ENCODE data around the gene IVNS1ABP.
A peak's percentile ranks its signal among the peaks of the same experiment; 100 is the strongest.
"Not testable (repeated sequence)": the region's sequence is repeated elsewhere in the genome, so short reads cannot be mapped to it uniquely, and the experiment has no call there.

The IVNS1ABP gene

DNA sequence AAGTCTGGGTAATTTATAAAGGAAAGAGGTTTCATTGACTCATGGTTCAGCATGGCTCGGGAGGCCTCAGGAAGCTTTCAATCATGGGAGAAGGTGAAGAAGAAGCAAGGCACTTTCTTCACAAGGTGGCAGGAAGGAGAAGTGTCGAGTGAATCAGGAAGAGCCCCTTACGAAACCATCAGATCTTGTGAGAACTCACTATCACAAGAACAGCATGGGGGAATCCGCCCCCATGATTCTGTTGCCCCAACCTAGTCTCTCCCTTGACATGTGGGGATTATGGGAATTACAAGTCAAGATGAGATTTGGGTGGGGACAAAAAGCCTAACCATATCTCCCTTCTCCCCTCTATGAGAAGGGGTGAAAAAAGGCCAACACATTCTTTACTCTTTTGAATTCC is 11.2 kb upstream of the IVNS1ABP start:
- DNase-seq, result no peak

DNA sequence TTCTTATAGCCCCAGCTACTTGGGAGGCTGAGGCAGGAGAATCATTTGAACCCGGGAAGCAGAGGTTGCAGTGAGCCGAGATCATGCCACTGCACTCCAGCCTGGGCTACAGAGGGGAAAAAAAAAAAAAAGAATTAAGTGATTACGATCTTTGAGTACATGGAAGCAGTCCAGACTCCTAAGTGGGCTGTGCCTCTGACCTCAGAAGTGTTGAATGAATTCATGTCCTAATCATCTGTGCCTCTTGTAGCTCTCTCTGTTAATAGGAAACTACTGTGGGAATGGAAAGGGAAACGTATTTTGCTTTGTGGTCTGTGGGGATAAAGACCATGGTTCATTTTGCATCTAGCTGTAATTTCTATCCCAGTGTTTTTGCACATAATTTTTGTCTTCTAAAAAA is 8.4 kb upstream of the IVNS1ABP start:
- DNase-seq, result no peak

DNA sequence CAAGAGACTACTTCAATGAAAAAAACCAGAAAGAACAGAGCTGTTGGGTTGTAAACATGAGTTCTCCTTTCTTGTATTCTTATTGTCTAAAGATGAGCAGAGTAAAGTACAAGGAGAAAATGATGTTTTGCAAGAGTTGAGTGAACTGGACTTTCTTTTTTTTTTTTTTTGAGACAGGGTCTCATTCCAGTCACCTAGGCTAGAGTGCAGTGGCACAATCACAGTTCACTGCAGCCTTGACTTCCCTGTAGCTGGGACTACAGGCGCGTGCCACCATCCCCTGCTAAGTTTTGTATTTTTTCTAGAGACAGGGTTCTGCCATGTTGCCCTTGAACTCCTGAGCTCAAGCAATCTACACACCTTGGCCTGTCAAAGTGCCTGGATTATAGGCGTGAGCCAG is 7.1 kb upstream of the IVNS1ABP start:
- no peak for DNase-seq

DNA sequence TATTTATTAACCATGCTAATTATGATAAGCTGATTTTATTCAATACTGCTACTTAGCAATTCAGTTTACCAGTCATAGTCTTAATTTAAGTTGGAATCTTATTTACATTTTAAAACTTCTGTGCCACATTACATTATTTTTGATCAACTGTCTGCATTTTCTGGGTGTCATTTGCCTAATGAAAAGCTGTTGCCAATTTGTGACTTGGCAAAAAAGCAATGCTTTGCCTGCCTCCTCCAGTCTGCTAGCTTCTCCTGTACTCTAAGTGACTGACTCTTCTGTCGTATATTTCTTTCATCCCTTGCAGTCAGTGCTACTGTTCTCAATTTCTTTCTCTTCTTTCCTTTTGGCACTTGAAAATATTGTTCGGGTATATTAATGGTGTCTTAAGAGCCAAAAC is 5.6 kb upstream of the IVNS1ABP start:
- DNase-seq, result no peak

DNA sequence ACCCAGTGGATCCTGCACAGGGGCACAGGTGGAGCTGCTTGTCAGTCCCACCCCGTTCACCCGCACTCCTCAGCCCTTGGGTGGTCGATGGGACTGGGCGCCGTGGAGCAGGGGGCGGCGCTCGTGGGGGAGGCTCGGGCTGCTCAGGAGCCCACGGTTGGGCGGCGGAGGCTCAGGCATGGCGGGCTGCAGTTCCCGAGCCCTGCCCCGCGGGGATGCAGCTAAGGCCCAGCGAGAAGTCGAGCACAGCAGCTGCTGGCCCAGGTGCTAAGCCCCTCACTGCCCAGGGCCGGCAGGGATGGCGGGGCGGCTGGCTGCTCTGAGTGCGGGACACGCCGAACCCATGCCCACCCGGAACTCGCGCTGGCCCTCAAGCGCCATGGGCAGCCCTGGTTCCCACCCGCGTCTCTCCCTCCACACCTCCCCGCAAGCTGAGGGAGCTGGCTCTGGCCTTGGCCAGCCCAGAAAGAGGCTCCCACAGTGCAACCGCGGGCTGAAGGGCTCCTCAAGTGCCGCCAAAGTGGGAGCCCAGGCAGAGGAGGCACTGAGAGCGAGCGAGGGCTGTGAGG is 4.7 kb upstream of the IVNS1ABP start:
- DNase-seq, result not testable (repeated sequence)

DNA sequence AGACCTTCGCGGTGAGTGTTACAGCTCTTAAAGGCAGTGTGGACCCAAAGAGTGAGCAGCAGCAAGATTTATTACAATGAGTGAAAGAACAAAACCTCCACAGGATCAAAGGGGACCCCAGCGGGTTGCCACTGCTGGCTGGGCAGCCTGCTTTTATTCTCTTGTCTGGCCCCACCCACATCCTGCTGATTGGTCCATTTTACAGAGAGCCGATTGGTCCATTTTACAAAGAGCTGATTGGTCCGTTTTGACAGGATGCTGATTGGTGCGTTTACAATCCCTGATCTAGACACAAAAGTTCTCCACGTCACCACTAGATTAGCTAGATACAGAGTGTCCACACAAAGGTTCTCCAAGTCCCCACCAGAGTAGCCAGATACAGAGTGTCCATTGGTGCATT is 4.1 kb upstream of the IVNS1ABP start:
- not testable (repeated sequence) for DNase-seq

DNA sequence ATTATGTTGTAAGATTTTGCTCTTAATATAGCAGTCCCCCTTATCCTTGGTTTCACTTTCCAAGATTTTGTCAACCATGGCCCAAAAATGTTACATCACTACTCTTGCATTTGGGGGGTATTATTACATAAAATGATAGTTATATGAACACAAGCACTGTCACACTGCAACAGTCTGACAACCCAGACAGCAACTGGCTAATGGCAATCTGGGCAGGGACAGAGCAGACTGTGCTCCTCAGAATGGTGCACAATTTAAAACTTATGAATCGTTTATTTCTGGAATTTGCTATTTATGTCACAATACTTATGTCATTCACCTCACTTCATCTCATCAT is 2.1 kb upstream of the IVNS1ABP start:
- no peak for DNase-seq

DNA sequence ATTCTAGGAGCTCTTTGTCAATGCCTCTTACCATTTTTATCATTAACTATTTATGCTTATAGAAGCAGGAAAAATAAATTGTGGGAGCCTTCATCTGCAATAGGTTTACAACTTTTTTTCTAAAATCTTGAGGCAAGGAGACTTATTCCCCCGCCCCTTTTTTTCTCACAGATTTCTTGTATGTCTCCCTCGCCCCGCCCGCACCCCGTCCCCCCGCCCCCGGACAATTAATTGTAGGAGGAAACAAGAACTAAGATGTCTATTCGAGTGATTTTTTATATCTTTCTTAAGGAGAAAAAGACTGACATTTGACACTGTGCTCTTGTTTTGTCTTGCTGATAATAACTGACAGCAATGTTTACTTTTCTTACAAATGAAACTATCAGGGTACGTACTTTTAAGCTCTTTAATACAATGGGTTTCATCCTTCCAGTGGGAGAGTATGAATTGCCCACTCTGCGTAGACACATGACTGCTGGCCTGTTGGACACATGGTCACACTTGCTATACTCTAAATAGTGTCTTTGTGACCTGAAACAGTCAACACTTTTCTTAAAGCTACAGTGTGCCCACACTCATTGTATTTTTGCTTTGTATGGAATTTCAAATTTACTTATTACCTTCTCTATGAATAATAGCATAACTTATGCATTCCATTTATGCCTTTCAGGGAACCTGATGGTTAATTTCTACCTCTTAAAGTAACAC is 1.5 kb upstream of the IVNS1ABP start:
- no peak for DNase-seq

DNA sequence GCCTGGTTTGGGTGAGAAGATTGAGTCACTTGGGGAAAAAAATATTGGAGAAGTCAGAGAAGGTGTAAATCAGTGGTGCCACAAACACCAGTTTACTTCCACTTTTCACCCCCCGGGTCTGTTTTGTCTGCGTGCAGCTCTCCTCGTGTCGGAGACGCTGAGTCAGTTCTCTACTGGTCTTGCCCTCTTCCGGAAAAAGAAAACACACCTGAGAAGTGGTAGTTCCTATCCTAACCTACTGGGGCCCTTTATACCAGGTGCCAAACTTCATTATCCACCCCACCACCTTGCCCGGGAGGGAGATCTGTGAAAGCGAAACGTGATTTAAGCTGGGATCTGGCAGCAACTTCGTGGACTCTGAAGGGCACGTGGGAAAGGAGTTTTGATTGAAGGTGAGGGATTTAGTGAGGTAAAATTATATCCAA is 855 bp upstream of the IVNS1ABP start:
- DNase-seq, result no peak

DNA sequence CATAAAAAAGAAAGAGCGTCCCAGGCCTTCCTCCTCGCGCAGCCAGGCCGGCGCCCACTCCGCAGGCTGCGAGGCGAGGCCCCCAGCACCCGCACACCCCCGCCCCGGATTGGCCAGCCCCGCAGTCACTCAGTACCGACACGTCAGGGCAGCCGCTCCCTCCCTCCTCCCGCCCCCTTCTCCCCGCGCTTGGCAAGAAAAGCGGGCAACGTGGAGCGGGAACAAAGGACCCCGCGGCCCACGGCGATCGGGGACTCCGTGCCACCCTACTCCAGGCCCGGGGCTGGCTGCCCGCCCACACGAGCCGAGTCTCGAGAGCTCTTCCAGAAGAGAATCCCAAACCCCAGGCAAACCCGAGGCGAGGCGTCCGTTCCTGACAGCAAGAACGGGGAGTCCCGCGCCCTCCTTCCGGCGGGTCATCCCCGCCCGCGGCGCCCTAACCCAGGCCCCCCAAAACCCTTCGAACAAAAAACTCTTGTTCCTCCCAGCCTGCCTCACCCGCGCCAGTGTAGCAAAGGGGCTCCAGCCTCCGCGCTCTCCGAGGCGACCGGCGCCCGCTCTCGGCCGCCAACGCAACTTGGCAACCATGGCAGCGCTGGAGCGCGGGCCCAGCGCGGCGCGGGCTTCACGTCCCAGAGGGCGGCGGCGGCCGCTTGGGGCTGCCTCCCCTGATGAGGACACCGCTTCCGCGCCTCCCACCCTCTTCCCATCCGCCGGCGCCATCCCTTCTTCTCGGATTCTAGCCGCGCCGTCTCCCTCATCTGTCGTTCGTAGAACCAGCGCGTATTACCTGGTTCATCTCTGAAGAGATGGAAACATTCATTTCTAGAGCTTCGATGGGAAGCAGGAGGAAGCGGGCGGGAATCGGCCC is 645 bp downstream of the IVNS1ABP start:
- DNase-seq, result peak; percentile 74

DNA sequence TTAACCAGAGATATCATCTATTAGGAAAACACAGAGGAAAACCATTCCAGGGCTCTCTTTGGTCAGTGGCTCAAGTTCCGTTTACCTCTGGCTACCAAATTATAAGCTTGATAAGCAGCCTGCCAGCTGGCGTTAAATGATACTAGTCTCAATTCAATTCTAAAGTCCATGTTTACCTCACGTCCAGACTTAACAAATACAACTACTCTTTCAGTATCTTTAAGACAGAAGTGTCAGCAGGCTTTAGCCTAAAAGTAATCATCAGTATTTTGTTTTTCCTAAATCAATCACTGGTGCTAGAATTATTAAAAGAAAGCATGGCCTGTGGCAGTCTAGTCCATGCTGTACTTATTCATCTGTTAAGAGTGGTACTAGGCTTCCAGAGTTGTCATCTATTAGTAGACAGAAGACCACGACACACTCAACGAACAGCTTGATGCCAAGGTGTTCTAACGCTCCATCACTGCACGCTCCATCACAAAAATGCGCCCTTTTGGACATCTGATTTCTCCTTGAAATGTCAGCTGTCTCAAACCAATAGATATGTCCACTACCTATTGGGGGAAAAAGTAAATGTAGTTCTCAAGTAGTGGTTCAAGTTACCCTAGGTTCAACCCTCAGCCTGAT is 1.5 kb downstream of the IVNS1ABP start:
- no peak for DNase-seq

DNA sequence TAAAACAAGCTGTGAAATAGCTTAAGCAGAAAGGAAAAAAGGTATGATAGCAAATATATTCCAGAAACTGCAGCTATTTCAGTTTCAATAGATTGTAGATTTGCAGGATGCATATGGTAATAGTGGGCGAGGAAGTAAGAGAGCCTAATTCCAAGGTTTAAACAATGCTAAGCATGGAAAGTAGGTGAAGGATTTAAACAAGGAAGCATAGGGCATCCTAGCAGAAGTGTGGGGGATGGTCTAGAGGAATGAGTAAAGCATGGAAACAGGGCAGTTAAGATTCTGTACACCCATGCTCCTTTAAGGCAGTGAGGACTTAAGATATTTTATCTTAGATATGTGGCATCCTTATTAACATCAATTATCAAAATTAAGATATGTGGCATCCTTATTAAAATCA is 2.6 kb downstream of the IVNS1ABP start:
- DNase-seq, result no peak

DNA sequence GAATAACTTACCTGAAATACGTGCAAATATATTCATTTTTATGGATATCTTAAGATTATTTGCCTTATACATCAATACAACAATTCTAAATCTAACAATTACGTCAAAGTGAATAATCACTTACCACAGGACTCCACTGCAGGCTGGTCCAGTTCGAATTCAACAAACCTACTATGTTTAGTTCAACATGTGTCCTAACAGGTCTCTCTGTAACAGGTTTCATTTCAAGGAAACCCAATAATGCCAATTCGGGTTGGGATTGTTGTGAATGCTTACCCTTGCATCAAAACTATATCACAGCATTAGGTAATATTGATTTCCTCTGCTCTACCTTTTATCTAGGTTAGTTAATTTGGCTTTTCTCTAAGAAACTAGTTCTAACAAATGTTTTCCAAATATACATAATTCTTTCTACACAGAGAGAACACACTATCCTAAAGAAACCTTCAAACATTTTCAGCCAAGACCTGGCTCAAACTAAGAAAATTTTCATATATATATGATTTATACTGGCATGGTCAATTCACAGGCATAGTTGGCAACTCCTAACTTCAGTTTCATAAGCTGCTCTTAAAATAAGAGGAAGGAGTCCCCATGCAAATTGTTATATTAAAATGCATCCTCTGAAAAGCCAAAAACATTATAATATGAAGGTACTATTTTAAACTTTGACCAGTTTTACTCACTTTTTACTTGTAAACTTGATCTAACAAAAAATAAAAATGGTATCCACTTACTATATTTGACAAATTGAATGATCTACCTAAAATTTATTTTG is 4.5 kb downstream of the IVNS1ABP start:
- no peak for DNase-seq

DNA sequence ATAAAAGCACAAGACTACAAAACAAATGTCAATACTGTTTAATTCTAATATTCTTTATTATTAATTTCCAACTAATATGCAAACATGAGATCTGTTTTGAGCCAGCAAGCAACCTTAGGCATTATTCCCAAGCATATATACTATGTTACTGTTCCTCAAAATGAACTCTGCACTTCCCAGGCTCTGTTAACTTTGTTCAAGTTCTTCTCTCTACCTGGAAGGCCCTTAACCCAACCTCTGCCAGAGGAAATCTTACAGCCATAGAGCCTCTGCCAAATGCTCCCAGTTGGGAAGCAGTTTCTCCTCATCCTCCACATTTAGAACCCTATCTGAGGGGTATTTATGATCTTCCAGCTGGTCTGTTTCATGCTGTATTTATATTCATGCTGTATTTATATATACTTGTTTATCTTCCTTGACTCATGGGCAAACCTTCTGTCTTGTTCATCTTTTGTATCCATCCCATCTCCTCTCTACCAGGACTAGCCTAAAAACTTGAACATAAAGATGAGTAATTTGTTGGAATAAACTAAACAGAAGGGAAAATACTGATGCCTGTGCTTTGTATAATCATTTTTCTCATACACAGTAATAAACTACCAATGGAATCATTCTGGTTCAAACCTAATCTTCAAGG is 5.3 kb downstream of the IVNS1ABP start:
- no peak for DNase-seq

DNA sequence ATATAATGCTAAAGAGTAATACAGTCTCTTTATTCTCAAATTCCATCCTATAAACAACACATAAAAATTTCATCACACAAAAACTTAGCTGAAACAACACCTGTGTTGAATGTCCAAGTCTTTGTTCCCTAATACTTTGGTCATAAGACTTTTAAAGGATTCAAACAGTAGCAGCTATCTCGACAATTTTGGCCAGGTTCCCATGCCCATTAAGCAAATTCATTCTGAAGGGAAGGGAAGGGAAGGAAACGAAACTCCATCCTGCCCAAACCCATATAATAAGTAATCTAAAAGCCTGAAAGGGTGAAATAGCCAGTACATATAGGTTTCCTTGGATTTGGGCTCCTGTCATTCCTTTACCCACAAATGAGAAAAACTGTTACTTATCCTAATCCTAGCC is 7.5 kb downstream of the IVNS1ABP start:
- no peak for DNase-seq

DNA sequence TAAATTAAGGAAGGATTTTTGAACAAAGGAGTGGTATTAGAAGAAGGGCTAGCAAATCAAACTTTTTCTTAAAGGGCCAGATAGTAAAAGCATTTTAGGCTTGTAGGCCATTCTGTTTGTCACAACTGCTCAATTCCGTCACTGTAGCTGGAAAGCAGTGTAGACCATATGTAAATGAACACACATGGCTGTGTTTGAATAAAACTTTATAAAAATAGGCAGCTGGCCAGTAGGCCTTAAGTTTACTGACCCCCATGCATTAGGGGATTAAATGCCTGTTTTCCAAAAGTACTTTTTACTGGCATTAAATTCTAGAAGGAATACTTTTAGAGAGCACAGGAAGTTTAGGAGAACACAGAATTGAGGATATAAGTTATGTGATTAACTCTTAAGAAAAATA is 8.9 kb downstream of the IVNS1ABP start:
- DNase-seq, result no peak

DNA sequence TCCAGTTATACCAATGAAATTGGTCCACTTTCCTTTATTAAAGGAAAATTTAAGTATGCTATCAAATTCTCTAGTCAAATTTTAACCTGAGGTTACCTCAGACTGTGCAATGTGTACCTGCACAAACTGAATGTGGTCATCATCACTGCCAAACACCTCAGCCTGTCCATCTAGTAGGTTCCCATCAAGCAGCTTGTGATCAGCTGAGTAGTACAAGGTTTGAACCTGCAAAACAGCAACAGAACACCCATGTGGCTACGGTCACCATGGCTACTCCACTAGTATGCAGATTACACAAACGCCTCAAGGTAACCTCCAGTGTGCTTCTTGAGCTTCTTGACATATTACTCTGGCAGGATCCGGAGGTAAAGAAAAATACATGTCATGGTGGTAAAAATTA is 11.6 kb downstream of the IVNS1ABP start:
- no peak for DNase-seq

DNA sequence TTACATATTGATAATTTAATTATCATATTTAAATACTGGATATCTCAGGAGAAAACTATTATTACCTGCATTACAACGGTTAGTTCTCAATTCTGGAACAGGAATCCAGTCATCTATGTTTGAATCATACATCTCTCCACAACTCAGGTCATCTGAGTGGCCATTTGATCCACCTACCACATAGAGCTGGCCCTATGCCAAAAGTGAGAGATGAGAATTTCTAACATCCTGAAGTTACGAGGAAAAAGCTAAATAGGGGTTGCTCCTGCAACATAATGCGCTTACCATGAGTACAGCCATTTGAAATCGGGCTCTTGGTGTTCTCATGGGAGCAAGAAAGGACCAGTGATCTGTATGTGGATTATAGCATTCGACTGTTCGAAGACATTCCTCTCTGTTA is 16.9 kb downstream of the IVNS1ABP start:
- no peak for DNase-seq

DNA sequence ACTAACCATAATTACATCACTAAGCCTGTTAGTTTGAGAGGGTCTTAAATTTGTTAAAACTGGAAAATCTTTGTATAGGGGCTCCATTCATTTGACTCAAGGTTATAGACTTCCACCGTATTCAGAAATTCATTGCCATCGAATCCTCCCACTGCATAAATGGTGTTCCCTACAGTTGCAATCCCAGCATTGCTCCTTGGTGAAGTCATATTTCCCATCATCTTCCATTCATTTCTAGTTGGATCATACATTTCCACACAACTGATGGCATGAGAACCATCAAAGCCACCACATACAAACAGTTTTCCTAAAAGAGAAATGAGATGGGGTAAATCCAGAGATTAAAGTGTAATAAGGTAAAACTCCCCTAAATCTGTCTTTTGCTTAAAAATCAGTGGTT is 19.1 kb downstream of the IVNS1ABP start:
- DNase-seq, result no peak

DNA sequence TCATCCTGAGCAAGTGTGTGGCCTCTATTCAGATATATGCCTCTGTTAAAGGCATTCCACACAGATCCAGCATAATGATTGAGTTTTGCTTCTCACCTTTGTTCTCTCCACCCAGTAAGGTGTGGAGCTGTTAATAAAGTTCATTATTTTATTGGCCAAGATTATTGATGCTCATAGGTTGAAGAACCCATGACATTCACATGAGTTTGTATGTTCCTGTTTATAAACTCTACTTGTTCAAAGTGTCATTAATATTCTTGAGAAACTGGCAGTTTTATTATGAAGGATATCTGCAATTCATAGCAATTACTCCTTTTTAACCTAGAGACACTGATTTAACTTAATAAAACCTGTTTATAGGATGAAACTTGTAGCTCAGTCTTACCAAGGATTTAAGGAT is 22.0 kb downstream of the IVNS1ABP start:
- no peak for DNase-seq

DNA sequence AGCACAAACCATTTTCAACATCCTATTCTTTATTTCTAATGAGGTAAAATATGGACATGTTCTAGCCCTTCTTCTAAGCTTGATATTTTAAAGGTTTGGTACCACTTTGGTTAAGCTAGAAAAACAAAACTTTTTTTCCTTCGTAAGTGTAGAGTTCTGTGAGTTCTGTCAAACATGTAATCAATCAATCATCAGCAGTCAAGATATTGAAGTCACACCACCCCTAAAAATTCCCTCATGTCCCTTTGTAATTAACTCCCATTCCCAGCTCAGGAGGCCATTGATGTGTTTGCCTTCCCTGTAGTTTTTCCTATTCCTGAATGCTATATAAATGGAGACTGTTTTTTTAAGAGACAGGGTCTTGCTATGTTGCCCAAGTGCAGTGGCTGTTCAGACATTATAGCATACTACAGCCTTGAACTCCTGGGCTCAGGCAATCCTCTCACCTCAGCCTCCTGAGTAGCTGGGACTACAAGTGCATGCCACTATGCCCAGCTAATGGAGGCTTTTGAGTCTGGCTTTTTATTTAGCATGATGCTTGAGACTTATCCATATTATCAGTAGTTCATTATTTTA is 23.0 kb downstream of the IVNS1ABP start:
- DNase-seq, result no peak

DNA sequence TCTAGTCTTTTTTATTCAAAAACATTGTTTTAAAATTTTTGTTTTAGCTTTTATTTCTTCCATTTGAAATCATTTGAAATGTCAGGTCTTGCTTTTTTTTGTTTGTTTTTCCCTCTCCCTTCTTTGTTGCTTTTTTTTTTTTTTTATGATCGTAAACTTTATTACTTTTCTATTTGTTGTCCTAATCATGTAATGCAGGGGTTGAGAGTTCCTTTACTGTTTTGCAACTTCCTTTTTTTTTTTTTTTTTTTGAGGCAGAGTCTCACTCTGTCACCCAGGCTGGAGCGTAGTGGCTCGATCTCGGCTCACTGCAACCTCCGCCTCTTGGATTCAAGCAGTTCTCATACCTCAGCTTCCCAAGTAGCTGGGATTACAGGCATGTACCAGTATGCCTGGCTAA is 24.8 kb downstream of the IVNS1ABP start:
- no peak for DNase-seq

Measured in NCI-H446 treated with DMSO at 0.1 percent for 48 hours (cell line).